Ammon's horn (tissue), 1 donor: ENCODE measurements around the gene POTEB2.
"Not testable (repeated sequence)": the region's sequence is repeated elsewhere in the genome, so short reads cannot be mapped to it uniquely, and the experiment has no call there.

ENCODE experiments used
- DNase-seq: peaks from one replicate; pipeline ENCODE4 v3.0.0-alpha.2; 2016; ENCODE audit warnings: low spot score

The POTEB2 gene

DNA sequence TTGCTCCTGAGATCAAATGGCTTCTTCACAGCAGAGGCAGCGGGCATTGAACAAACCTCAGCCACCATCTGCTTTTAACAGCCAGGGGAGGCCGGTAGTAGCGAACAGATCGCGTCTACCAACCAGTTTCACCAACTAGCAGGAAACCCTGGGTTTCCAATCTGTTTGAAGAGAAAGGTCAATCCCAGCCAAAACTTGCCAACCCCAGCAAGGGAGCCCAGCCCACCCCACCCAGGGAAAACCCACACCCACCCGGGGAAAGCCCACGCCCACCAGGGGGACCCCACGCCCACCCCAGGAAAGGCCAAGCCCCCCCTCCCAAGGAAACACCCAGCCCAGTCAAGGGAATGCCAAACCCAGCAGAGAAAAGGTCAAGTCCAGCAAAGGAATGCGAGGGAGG, at the start of gene POTEB2:
POTEB2 (minus strand) TSS at position 101 of the 400 bp plus-strand sequence; CDS start at position 68, 33 bp downstream.
- DNase-seq = not testable (repeated sequence)

DNA sequence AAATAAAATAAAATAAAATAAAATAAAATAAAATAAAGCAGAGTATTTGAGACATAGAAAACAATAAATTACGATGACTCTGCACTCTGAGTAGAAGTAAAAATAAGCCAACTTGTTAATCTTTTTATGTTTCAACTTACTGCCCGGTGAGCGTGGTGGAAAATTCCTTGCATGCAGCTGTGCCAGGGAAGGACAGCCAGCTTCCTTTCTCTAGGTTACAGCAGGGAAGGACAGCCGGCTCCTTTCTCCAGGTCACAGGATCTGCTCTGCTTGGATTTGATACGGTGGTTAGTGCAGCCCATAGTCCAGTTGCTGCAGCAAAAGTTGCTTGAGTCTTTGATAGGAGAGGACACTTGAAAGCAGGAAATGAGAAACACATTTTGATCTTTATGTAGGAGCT, 13.8 kb upstream of the POTEB2 start:
- DNase-seq = not testable (repeated sequence)

DNA sequence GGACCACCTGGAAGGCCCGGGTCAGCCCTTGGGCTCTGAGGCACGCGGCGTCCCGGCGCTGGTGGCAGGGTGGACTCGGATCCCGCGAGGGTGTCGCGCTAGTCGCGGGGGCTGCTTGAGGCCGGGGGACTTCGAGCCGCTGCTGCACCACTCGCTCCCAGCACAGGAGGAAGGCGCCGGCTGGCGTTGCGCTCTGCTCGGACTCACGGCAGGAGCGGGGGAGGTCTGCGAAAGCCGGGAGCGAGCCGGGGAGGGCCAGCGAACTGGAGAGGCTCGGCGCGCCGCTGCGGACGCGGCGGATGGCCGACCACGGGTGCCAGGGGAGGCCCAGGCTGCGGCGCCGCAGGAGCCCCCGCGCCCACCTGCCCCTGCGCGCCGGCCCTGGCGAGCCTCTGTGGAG, 12.3 kb upstream of the POTEB2 start:
- DNase-seq = not testable (repeated sequence)

DNA sequence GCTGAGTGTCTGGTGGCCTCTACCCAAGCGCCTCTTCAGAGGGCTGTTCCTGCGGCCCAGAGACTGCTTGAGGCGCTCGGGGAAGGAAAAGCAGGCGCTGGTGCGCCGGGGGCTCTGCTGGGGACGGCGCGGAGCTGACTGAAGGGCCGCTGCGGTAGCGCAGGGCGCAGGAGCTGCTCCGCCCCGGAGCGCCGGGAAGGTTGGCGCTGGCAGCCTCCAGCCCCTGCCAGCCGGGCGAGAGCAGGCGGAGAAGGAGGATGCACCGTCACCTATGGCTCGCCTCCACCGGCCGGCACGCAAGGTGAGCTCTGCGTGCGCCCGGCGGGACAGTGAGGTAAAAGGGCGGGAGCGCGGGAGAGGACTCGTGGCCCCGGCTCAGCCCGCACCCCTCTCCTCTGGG, 11.7 kb upstream of the POTEB2 start:
- DNase-seq = not testable (repeated sequence)
